Esophagus muscularis mucosa (tissue), 2 donors: Measurements from ENCODE around the gene LMBRD1.

Experiments used
- POLR2A ChIP-seq: fragments of 450-650 bp; IDR thresholded peaks from one replicate; pipeline ENCODE4 v1.6.1; 2017; ENCODE audit warnings: antibody characterized with exemption, moderate library complexity, mild to moderate bottlenecking, low read depth
- POLR2AphosphoS5 ChIP-seq, 2 donors: sonication (generic); formaldehyde crosslinking; IDR thresholded peaks; one replicate each; pipeline ENCODE4 v1.6.1; 2017; ENCODE audit warnings: antibody characterized with exemption in 2 of 2

- TF ChIP-seq POLR2AphosphoS5 (IDR thresholded peaks at IDR 0.05) (no peak), POLR2A (no peak)
Measured at GRCh38 chr6:69820438-69820837, 23.6 kb upstream of the LMBRD1 start.
